Osteoblast (primary cell): ENCODE results near the gene WIPF3. TPM values are rescaled to one million over a fixed set of nuclear protein-coding genes. Genes with fewer than 3 reads are reported as not detected.
"Not testable (repeated sequence)": the region's sequence is repeated elsewhere in the genome, so short reads cannot be mapped to it uniquely, and the experiment has no call there.

ENCODE experiments used
- DNase-seq: peaks from one replicate; pipeline ENCODE4 v3.0.0; 2011; ENCODE audit warnings: low spot score, mixed read lengths; ENCODE audit not compliant: insufficient read length; ENCODE audit errors: missing footprints
- H2AFZ ChIP-seq: 2 replicates; pipeline ENCODE4 v1.6.0; 2011; ENCODE audit warnings: mild to moderate bottlenecking, low read length
- H3K27ac ChIP-seq: 2 replicates; pipeline ENCODE4 v1.5.1; 2011; ENCODE audit warnings: mild to moderate bottlenecking, low read depth, low read length, moderate library complexity
- H3K27me3 ChIP-seq: 2 replicates; pipeline ENCODE4 v1.6.0; 2012; ENCODE audit warnings: mild to moderate bottlenecking, control low read depth, inconsistent platforms, low read length, moderate library complexity; ENCODE audit not compliant: insufficient read depth
- H3K36me3 ChIP-seq: 2 replicates; pipeline ENCODE4 v1.5.1; 2011; ENCODE audit warnings: mild to moderate bottlenecking, low read length, control low read depth, moderate library complexity; ENCODE audit not compliant: insufficient read depth
- H3K4me1 ChIP-seq: 2 replicates; pipeline ENCODE4 v1.5.1; 2011; ENCODE audit warnings: mild to moderate bottlenecking, low read length, control low read depth, moderate library complexity; ENCODE audit not compliant: insufficient read depth
- H3K4me2 ChIP-seq: 2 replicates; pipeline ENCODE4 v1.6.0; 2011; ENCODE audit warnings: mild to moderate bottlenecking, low read length; ENCODE audit not compliant: insufficient read depth
- H3K4me3 ChIP-seq: fragments of 200-600 bp; sonication (generic); 3 replicates; pipeline ENCODE4 v1.5.1; 2012; ENCODE audit warnings: mild to moderate bottlenecking, low read length, inconsistent platforms; ENCODE audit not compliant: insufficient read depth
- H3K79me2 ChIP-seq: 2 replicates; pipeline ENCODE4 v1.6.0; 2012; ENCODE audit warnings: mild to moderate bottlenecking, low read length, control low read depth, inconsistent platforms; ENCODE audit not compliant: insufficient read depth
- H3K9me3 ChIP-seq: 2 replicates; pipeline ENCODE4 v1.5.1; 2011; ENCODE audit warnings: low read depth, low read length, control low read depth
- H4K20me1 ChIP-seq: 2 replicates; pipeline ENCODE4 v1.6.0; 2012; ENCODE audit warnings: mild to moderate bottlenecking, low read length, control low read depth; ENCODE audit not compliant: insufficient read depth
- total RNA-seq: library from RNA; depleted of rRNA; stranded (reverse); fragments of >200 nt; gene quantifications from 2 replicates; pipeline ENCODE4 v1.2.3, GENCODE V29; 2012
- TF ChIP-seq, protein P1 (sequence below): IDR thresholded peaks from 2 replicates; pipeline ENCODE4 v1.5.1; 2011; ENCODE audit warnings: mild to moderate bottlenecking, low read depth, low read length, moderate library complexity; ENCODE audit errors: extremely low read depth

WIPF3 gene
- total RNA-seq, 1 donor = not detected

DNA sequence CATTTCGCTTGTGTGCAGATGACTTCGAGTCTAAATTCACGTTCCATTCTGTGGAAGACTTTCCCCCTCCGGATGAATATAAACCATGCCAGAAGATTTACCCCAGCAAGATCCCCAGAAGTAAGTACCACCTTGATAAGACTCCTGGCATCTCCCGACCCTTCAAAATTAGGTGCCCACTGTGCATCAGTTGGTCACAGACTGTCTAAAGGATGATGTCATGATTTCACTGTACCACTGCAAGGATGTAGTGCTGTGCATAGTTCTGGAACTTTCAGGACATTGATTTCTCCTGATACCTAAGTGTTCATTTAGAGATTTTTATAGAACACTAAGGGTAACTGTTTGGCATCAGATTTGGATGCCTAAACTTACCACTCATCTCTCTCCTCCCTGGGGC lies 83.0 kb downstream of the WIPF3 start:
- H3K4me3 ChIP-seq = no peak overlapping the region
- TF ChIP-seq, protein P1, sequence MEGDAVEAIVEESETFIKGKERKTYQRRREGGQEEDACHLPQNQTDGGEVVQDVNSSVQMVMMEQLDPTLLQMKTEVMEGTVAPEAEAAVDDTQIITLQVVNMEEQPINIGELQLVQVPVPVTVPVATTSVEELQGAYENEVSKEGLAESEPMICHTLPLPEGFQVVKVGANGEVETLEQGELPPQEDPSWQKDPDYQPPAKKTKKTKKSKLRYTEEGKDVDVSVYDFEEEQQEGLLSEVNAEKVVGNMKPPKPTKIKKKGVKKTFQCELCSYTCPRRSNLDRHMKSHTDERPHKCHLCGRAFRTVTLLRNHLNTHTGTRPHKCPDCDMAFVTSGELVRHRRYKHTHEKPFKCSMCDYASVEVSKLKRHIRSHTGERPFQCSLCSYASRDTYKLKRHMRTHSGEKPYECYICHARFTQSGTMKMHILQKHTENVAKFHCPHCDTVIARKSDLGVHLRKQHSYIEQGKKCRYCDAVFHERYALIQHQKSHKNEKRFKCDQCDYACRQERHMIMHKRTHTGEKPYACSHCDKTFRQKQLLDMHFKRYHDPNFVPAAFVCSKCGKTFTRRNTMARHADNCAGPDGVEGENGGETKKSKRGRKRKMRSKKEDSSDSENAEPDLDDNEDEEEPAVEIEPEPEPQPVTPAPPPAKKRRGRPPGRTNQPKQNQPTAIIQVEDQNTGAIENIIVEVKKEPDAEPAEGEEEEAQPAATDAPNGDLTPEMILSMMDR = no peak
- no peak for DNase-seq
- no peaks in the 10 kb centered on the region for H3K9me3 ChIP-seq
- H3K36me3 ChIP-seq = no peaks in the 10 kb centered on the region
- H4K20me1 ChIP-seq = no peaks in the 10 kb centered on the region
- no peaks in the 10 kb centered on the region for H3K4me1 ChIP-seq
- H3K4me2 ChIP-seq = no peak overlapping the region
- peaks cover 20% of the 10 kb centered on the region for H3K27me3 ChIP-seq
- no peak overlapping the region for H3K27ac ChIP-seq
- no peak overlapping the region for H2AFZ ChIP-seq
- H3K79me2 ChIP-seq = no peaks in the 10 kb centered on the region

DNA sequence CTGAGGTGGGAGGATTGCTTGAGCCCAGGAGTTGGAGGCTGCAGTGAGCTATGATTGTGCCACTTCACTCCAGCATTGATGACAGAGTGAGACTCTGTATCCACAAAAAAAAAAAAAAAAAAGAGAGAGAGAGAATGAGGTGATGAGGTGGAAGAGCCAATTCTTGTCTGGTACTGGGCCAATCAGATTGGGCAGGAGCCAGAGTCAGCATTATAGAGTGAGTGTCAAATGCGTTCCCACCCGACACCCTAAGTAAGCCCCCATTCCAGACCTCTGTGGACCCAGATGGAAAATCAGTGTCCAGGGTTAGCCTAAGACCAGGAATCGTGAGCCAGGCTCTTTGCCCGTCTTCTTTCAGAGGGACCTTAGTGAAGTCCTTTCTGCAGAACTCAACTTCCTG lies 83.9 kb downstream of the WIPF3 start:
- Histone ChIP-seq H4K20me1 (no peaks in the 10 kb centered on the region), H3K4me3 (no peak overlapping the region), H3K27me3 (peaks cover 19% of the 10 kb centered on the region), H3K79me2 (no peaks in the 10 kb centered on the region), H3K9me3 (no peaks in the 10 kb centered on the region), H3K27ac (no peak overlapping the region), H2AFZ (no peak overlapping the region), H3K4me2 (no peak overlapping the region), H3K36me3 (no peaks in the 10 kb centered on the region), H3K4me1 (no peaks in the 10 kb centered on the region)
- DNase-seq = no peak
- TF ChIP-seq, protein P1 = no peak

DNA sequence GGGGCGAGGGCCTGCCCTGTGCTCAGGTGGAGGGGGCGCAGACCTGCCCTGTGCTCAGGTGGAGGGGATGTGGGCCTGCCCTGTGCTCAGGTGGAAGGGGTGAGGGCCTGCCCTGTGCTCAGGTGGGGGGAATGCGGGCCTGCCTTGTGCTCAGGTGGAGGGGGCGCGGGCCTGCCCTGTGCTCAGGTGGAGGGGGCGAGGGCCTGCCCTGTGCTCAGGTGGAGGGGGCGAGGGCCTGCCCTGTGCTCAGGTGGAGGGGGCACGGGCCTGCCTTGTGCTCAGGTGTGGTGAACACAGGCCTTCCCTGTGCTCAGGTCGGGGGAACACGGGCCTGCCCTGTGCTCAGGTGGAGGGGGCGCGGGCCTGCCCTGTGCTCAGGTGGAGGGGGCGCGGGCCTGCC lies 84.5 kb downstream of the WIPF3 start:
- not testable (repeated sequence) for H3K4me3 ChIP-seq, H3K36me3 ChIP-seq, DNase-seq, H4K20me1 ChIP-seq, H3K4me1 ChIP-seq, H3K9me3 ChIP-seq, H2AFZ ChIP-seq, H3K79me2 ChIP-seq, H3K4me2 ChIP-seq, H3K27ac ChIP-seq
- peaks cover 19% of the 10 kb centered on the region for H3K27me3 ChIP-seq

DNA sequence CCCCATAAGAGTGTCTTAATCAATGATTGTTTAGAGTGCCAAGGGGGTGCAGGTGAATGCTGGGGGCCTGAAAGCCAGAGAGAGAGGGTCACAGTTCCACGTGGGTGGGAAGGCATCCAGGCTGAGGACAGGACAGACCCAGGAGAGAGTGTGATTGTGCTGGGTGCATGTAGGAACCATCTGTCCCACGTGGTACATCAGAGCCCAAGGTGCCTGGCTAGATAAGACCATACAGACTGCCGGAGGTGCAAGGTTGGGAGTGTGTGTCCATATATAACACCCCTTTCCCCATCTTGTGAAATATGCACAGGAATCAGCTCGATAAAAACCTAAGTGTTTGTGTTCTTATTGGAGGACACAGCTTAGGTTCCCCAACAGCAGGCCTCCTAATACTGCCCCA lies 85.5 kb downstream of the WIPF3 start:
- Histone ChIP-seq H3K27me3 (peaks cover 19% of the 10 kb centered on the region), H2AFZ (no peak overlapping the region), H3K36me3 (no peaks in the 10 kb centered on the region), H3K4me1 (no peaks in the 10 kb centered on the region), H3K9me3 (no peaks in the 10 kb centered on the region), H3K79me2 (no peaks in the 10 kb centered on the region), H3K4me2 (no peak overlapping the region), H4K20me1 (no peaks in the 10 kb centered on the region), H3K4me3 (no peak overlapping the region), H3K27ac (no peak overlapping the region)
- TF ChIP-seq, protein P1 = no peak
- DNase-seq = peak; percentile 36
